GM23338 (cell line): ENCODE measurements around the gene ARFGEF2.

Source experiments
- CREB1 ChIP-seq: fragments of 250-450 bp; sonication (Bioruptor Pico); IDR thresholded peaks from 2 replicates; pipeline ENCODE4 v1.5.0; 2020; ENCODE audit warnings: low read depth, mild to moderate bottlenecking, moderate library complexity
- EZH2 ChIP-seq: fragments of 200-600 bp; sonication (generic); IDR thresholded peaks from one replicate; pipeline ENCODE4 v1.8.0; 2017; ENCODE audit warnings: antibody characterized with exemption, mild to moderate bottlenecking, low read depth; ENCODE audit not compliant: unreplicated experiment
- EZH2phosphoT487 ChIP-seq: fragments of 200-600 bp; sonication (generic); IDR thresholded peaks from one replicate; pipeline ENCODE4 v1.8.1; 2018; ENCODE audit warnings: antibody characterized with exemption; ENCODE audit not compliant: unreplicated experiment
- JUNB ChIP-seq: IDR thresholded peaks from one replicate; pipeline ENCODE4 v1.6.1; 2016; ENCODE audit warnings: antibody characterized with exemption; ENCODE audit not compliant: unreplicated experiment
- NANOG ChIP-seq: IDR thresholded peaks from 2 replicates; pipeline ENCODE4 v1.6.1; 2016; ENCODE audit warnings: antibody characterized with exemption, borderline replicate concordance
- POLR2AphosphoS5 ChIP-seq: IDR thresholded peaks from 2 replicates; pipeline ENCODE4 v1.6.1; 2016; ENCODE audit warnings: antibody characterized with exemption, low read depth
- REST ChIP-seq: IDR thresholded peaks from one replicate; pipeline ENCODE4 v1.6.1; 2018; ENCODE audit warnings: antibody characterized with exemption; ENCODE audit not compliant: unreplicated experiment
- STAT1 ChIP-seq: IDR thresholded peaks from one replicate; pipeline ENCODE4 v1.6.1; 2016; ENCODE audit warnings: antibody characterized with exemption; ENCODE audit not compliant: unreplicated experiment
- ZNF114 ChIP-seq: fragments of 250-450 bp; sonication (Bioruptor Pico); IDR thresholded peaks from 2 replicates; pipeline ENCODE4 v1.5.0; 2020; ENCODE audit warnings: mild to moderate bottlenecking, moderate library complexity
- ZNF331 ChIP-seq: fragments of 250-450 bp; sonication (Bioruptor Pico); IDR thresholded peaks from 2 replicates; pipeline ENCODE4 v1.5.0; 2020; ENCODE audit warnings: low read depth, mild to moderate bottlenecking, moderate library complexity
- TF ChIP-seq, protein P1 (sequence below), 2 experiments: fragments of 200-600 bp in 1 of 2; sonication (generic) in 1 of 2; conservative IDR thresholded peaks; 2 replicates each; pipeline versions ENCODE4 v1.5.1 to v1.6.1; 2016 to 2017; ENCODE audit warnings: antibody characterized with exemption in 2 of 2, low read depth in 2 of 2, mild to moderate bottlenecking in 2 of 2, moderate library complexity in 1 of 2
- TF ChIP-seq, protein P2 (sequence below): IDR thresholded peaks from 2 replicates; pipeline ENCODE4 v1.6.1; 2016; ENCODE audit warnings: antibody characterized with exemption

GRCh38 chr20:48879612-48880245, 41.8 kb upstream of the ARFGEF2 start:
- no peak for TF ChIP-seq EZH2
- TF ChIP-seq, protein P1, sequence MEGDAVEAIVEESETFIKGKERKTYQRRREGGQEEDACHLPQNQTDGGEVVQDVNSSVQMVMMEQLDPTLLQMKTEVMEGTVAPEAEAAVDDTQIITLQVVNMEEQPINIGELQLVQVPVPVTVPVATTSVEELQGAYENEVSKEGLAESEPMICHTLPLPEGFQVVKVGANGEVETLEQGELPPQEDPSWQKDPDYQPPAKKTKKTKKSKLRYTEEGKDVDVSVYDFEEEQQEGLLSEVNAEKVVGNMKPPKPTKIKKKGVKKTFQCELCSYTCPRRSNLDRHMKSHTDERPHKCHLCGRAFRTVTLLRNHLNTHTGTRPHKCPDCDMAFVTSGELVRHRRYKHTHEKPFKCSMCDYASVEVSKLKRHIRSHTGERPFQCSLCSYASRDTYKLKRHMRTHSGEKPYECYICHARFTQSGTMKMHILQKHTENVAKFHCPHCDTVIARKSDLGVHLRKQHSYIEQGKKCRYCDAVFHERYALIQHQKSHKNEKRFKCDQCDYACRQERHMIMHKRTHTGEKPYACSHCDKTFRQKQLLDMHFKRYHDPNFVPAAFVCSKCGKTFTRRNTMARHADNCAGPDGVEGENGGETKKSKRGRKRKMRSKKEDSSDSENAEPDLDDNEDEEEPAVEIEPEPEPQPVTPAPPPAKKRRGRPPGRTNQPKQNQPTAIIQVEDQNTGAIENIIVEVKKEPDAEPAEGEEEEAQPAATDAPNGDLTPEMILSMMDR (conservative IDR thresholded peaks at IDR 0.05; ENCODE audit: low read depth in 2 of 2), result no peak
- TF ChIP-seq REST, result no peak
- no peak for TF ChIP-seq STAT1
- TF ChIP-seq POLR2AphosphoS5, result no peak
- TF ChIP-seq, protein P2, sequence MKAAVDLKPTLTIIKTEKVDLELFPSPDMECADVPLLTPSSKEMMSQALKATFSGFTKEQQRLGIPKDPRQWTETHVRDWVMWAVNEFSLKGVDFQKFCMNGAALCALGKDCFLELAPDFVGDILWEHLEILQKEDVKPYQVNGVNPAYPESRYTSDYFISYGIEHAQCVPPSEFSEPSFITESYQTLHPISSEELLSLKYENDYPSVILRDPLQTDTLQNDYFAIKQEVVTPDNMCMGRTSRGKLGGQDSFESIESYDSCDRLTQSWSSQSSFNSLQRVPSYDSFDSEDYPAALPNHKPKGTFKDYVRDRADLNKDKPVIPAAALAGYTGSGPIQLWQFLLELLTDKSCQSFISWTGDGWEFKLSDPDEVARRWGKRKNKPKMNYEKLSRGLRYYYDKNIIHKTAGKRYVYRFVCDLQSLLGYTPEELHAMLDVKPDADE, result no peak
- no peak for TF ChIP-seq CREB1 (CRISPR knock-in tag)
- no peak for TF ChIP-seq EZH2phosphoT487
- no peak for TF ChIP-seq JUNB
- no peak for TF ChIP-seq ZNF114
- no peak for TF ChIP-seq NANOG
- no peak for TF ChIP-seq ZNF331 (CRISPR knock-in tag)
